Central memory CD8-positive, alpha-beta T cell (primary cell): ENCODE results near the gene TRIM15.

Experiments
- ATAC-seq: fragments of 150-1000 bp; cut with Tn5 transposase; replicated peaks from 2 replicates; pipeline ENCODE4 v1.10.0; 2022; ENCODE audit warnings: mild to moderate bottlenecking, moderate FRiP score, moderate number of reproducible peaks; ENCODE audit not compliant: poor library complexity, severe bottlenecking; ENCODE audit errors: extremely low read depth
- DNase-seq, 2 donors: peaks; one replicate each; pipeline ENCODE4 v3.0.0; 2021; ENCODE audit warnings: low spot score in 2 of 2
- H3K27ac Mint-ChIP-seq: one replicate; pipeline ENCODE4 v1.8.0; 2022; ENCODE audit warnings: low read depth, mild to moderate bottlenecking, moderate library complexity, mixed read lengths
- H3K27me3 Mint-ChIP-seq: one replicate; pipeline ENCODE4 v1.8.0; 2022; ENCODE audit warnings: mixed read lengths
- H3K36me3 Mint-ChIP-seq: one replicate; pipeline ENCODE4 v1.8.0; 2022; ENCODE audit warnings: mild to moderate bottlenecking, moderate library complexity, mixed read lengths; ENCODE audit not compliant: insufficient read depth
- H3K4me1 Mint-ChIP-seq: one replicate; pipeline ENCODE4 v1.8.0; 2022; ENCODE audit warnings: mixed read lengths
- H3K4me3 Mint-ChIP-seq: one replicate; pipeline ENCODE4 v1.8.0; 2022; ENCODE audit warnings: mild to moderate bottlenecking, moderate library complexity, mixed read lengths
- H3K9me3 Mint-ChIP-seq: one replicate; pipeline ENCODE4 v1.8.0; 2022; ENCODE audit warnings: mixed read lengths

TRIM15 gene

DNA sequence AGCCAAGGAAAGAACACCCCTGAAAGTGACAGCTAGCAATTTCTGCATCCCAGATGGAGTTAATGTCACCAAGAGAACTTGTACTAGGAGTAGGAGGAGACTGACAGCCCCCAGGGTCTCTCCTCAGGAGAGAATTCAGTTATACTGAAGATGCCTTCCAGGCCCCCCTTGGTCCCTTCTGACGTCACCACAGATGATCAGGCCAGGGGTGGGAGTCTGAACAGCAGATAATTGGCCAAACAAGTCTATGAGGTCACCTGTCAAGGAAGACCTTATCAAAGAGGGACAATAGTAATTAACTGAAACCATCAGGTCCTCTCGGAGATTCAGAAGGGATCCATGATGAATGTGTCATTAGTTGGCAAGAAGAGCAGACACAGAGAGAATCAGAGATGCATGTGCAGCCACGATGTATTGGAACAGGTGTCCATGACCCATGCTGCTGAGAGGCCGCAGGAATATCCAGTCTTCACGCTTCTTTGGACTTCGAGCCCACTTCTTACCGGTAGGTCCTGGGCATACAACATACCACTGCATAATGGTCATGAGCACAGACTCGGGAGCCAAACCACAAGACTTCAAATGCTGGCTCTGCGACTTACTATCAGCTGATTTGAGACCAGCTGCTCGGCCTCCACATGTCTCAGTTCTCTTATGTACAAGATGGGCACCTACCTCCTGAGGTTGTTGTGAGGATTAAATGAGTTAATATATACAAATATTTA lies 12.5 kb upstream of the TRIM15 start:
- Mint-ChIP-seq H3K27me3 (peaks cover 64% of the 10 kb centered on the region), H3K9me3 (no peaks in the 10 kb centered on the region), H3K27ac (peak overlapping the region; percentile 1), H3K4me1 (no peaks in the 10 kb centered on the region), H3K4me3 (no peak overlapping the region), H3K36me3 (peaks cover 1% of the 10 kb centered on the region)
- DNase-seq (no peak), ATAC-seq (no peak)

DNA sequence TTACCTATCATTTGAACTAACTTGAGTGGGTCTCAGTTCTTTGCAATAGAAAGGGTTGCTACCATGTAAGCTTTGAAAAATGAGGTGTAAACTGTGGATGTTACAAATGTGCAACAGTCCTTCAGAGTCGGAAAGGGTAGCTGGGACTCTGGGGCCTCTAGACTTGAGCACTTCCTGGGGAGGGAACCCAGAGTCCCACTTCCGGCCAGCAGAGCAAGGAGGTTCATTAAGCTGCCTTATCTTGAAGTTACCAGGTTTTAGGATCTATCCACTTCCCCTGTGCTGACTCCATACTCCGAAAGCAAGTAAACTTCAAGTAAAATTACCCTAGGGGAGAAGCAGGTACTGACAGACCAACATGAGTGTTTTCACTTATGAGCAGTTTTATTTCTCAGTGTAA lies 11.8 kb upstream of the TRIM15 start:
- Mint-ChIP-seq H3K9me3 (no peaks in the 10 kb centered on the region), H3K27ac (no peak overlapping the region), H3K36me3 (peaks cover 1% of the 10 kb centered on the region), H3K4me1 (no peaks in the 10 kb centered on the region), H3K4me3 (no peak overlapping the region), H3K27me3 (peaks cover 68% of the 10 kb centered on the region)
- DNase-seq (no peak), ATAC-seq (no peak)

DNA sequence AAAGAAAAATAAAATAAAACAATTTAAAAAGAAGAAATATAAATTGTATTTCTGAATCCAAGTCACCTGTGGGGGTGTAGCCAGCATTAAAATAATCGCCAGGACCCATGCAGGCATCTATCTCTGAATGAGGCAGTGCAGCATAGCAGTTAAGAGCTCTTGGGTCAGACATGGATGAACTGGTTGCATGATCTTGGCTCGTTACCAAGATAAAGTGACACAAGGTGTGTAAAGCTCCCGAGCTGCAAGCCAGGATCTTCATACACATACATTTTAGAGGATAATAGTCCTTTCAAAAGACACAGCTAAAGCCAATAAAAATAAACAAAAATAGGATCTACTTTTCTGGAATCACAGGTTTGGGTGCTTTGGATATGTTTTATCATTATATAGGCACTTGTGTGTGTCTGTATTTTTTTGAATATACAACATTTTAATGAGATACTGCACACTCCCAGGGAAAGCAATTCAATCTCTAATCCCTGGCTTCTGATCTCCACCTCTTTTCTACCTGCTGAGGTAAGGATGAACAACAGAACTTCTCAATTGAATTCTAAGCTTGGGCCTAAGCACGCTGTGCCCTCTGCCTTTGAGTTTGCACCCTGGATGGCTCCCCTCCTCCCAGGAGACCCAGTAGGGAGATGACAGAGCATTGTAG lies 11.2 kb upstream of the TRIM15 start:
- no peak for ATAC-seq
- no peak overlapping the region for H3K27ac Mint-ChIP-seq
- no peak for DNase-seq

DNA sequence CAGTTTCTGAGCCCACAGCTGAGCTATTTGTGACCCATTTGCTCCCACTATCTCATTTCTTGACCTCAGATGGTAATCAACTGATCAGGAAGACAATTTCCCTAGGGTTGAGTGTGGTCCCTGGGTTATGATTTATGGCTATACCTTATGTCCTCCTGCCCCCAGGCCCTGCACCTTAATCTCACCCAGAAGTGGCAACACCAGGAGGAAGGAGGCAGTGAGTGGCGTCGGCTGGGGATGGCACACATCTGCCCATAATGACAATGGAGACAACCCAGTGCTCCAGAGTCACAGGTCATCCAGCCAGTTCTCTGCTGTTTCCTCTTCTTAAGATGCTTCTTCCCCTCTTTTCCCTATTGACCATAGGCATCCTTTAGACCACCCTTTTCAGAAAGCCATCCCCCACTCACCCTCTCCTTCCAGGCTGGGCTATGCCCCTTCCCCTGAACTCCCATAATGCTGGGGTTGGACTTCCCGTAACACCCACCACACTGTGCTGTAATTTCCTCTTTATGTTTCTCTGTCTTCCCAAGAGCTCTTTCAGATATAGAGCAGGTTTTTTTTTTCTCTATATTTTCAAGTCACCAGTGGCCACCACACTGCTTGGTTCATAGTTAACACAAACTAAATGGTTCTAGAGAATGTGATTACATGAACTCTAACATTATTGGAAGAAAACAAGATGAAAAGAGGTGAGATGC lies 10.3 kb upstream of the TRIM15 start:
- Mint-ChIP-seq H3K27me3 (peaks cover 68% of the 10 kb centered on the region), H3K4me3 (no peak overlapping the region)

More for the DNA sequence above, 11.2 kb upstream of the TRIM15 start:
- Mint-ChIP-seq H3K4me3 (no peak overlapping the region), H3K4me1 (no peaks in the 10 kb centered on the region), H3K36me3 (peaks cover 1% of the 10 kb centered on the region), H3K9me3 (no peaks in the 10 kb centered on the region), H3K27me3 (peaks cover 73% of the 10 kb centered on the region)

DNA sequence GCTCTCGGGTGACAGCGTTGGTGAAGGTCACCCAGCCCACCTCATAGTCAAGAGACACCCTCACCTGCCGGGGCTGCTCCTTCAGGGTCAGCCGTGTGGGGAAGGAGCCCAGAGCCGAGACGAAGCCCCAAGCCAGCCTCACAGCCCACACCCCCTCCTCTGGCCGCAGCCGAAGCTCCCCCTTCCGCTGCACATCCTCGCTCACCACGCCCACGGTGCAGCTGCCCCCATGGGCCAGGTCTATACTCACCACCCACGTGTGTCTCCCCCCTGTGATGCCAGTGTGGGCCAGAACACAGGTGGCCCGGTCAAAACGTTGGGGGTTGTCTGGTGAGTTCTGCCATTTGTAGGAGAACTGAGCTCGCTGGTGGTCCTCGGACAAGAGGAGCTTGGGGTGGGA lies 9.3 kb upstream of the TRIM15 start:
- Mint-ChIP-seq H3K27me3 (peaks cover 73% of the 10 kb centered on the region), H3K27ac (no peak overlapping the region), H3K9me3 (no peaks in the 10 kb centered on the region), H3K36me3 (peaks cover 1% of the 10 kb centered on the region), H3K4me1 (no peaks in the 10 kb centered on the region), H3K4me3 (no peak overlapping the region)
- DNase-seq (no peak), ATAC-seq (no peak)

More for the DNA sequence above, 10.3 kb upstream of the TRIM15 start:
- Mint-ChIP-seq H3K36me3 (peaks cover 1% of the 10 kb centered on the region), H3K9me3 (no peaks in the 10 kb centered on the region), H3K27ac (no peak overlapping the region), H3K4me1 (no peaks in the 10 kb centered on the region)
- ATAC-seq (no peak), DNase-seq (no peak)

DNA sequence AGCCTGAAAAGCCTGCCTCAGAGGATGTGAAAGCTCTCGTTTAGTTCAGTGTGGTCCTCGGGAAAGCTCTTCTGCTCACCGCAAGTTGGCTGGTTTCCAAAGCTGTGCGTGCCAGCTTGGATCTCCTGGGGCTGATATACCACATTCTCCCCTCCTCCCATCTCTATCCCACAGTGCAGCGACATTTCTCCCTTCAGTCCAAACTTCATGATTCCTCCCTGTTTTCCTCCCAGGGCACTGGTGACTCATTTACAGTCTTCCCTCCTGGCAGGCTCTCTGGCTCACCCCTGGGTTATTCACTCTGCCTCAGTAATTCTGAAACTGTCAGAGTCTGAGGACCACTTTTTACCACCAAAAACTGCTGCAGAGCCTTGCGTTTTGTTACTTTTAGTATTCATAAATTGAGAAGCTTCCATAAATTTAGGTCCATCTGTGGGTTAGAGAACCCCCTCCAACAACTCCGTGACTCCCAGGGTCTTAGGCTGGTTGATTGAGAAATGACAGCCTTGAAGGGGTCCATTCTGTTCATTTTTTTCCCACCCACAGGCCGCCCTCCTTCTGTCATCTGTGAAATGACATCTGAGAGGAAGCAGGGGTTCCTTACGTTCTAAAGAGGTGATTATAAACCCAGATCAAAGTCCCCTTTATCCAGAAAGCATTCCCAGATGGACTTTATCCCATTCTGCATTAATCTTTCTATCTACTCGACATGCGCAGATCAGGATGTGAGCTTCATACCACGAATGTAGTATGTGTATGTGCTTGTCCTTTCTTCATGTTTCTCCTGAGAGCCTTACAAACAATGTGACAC lies 8.4 kb upstream of the TRIM15 start:
- no peak overlapping the region for H3K4me3 Mint-ChIP-seq
- DNase-seq (no peak), ATAC-seq (no peak)
- H3K36me3 Mint-ChIP-seq = peaks cover 1% of the 10 kb centered on the region
- H3K9me3 Mint-ChIP-seq = no peaks in the 10 kb centered on the region
- no peaks in the 10 kb centered on the region for H3K4me1 Mint-ChIP-seq
- H3K27me3 Mint-ChIP-seq = peaks cover 77% of the 10 kb centered on the region
- H3K27ac Mint-ChIP-seq = no peak overlapping the region

DNA sequence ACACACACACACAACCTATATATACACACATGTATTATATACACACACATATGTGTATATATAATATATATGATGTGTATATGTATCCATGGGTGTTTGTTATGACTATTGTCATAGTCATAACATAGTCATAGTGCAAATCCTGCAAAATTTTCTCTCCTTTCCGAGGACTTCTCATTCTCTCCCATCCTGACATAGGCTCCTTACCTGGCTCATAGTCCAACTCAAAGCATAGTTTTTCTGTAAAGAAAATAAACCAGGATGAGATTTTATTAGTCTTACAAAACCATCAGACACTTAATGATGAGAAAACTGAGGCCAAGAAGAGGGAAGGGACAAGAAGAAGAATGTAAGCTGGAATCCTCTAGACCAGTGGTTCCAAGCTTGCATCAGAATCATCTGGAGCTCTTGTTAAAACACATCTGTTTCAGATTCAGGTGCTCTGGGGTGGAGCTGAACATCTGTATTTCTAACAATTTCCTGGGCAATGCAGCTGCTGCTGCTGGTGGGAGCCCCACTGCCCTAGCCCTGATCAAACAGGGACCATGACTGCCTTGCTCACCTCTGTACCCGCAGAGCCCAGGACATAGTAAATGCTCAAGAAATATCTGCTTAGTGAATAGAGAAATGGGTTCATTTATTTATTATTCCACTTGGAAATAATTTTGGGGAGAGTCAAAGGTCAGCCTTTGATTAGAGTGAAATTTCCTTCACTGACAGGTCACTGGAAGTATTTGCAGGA lies 7.7 kb upstream of the TRIM15 start:
- no peak overlapping the region for H3K27ac Mint-ChIP-seq
- H3K27me3 Mint-ChIP-seq = peaks cover 77% of the 10 kb centered on the region
- ATAC-seq = no peak
- peaks cover 2% of the 10 kb centered on the region for H3K36me3 Mint-ChIP-seq
- no peak for DNase-seq
- H3K4me3 Mint-ChIP-seq = no peak overlapping the region
- H3K4me1 Mint-ChIP-seq = no peaks in the 10 kb centered on the region
- no peaks in the 10 kb centered on the region for H3K9me3 Mint-ChIP-seq

DNA sequence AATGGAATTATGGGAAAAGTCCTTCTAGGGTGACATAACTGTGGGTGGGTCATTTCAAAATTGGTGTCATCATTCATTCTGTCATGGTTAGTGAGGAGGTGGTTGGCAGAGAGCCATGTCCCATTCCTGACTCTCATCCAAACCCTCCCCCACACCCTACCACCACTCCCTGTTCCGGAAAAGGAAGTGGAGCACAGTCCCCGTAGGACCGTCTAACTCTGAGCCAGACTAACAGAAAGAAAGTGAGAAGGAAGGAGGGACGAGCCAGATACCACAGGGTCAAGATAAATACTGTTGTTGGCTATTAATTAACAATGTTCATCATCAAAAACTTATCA lies 7.1 kb upstream of the TRIM15 start:
- Mint-ChIP-seq H3K27me3 (peaks cover 79% of the 10 kb centered on the region), H3K27ac (no peak overlapping the region), H3K4me3 (no peak overlapping the region), H3K9me3 (no peaks in the 10 kb centered on the region), H3K4me1 (no peaks in the 10 kb centered on the region), H3K36me3 (peaks cover 2% of the 10 kb centered on the region)
- no peak for ATAC-seq
- no peak for DNase-seq

DNA sequence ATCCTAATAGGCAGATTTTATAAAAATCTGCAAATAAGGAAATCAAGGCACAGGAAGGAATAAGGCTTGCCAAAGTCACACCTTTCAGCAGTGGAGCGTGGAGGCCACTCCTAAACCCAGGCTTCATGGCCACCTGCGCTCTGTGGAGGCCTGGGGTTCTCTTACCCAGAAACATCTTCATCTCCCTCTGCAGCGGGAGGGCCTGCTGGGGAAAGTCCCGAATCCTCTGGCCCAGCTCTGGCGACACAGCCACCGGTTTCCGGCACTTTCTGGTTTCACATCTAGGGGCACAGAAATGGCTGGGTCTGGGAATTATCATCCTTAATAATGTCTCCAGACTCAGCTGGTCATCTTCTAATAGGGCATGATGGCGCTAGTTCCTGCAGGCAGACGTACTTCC lies 6.6 kb upstream of the TRIM15 start:
- ATAC-seq = no peak

DNA sequence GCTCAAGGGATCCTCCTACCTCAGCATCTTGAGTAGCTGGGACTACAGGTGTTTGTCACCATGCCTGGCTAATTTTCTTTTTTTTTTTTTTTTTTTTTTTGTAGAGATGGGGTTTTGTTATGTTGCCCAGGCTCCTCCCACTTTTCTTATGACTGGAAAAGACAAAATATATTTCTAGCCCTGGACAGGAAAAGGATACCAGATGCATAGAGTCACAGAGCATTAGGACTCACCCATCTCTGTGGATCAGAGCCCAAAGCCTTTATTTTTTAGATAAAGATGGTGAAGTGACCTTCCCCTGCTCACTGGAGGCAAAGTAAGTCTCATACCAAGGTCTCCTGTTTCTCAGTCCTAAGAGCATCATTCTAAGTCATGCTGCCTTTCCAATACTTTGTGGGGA lies 5.8 kb upstream of the TRIM15 start:
- Mint-ChIP-seq H3K27ac (no peak overlapping the region), H3K27me3 (peaks cover 87% of the 10 kb centered on the region), H3K9me3 (no peaks in the 10 kb centered on the region), H3K36me3 (peaks cover 2% of the 10 kb centered on the region), H3K4me1 (peaks cover 5% of the 10 kb centered on the region), H3K4me3 (no peak overlapping the region)
- DNase-seq (no peak), ATAC-seq (no peak)

More for the DNA sequence above, 6.6 kb upstream of the TRIM15 start:
- no peak overlapping the region for H3K27ac Mint-ChIP-seq
- no peaks in the 10 kb centered on the region for H3K4me1 Mint-ChIP-seq
- H3K27me3 Mint-ChIP-seq = peaks cover 79% of the 10 kb centered on the region
- DNase-seq = no peak
- no peaks in the 10 kb centered on the region for H3K9me3 Mint-ChIP-seq
- peaks cover 2% of the 10 kb centered on the region for H3K36me3 Mint-ChIP-seq
- H3K4me3 Mint-ChIP-seq = no peak overlapping the region

DNA sequence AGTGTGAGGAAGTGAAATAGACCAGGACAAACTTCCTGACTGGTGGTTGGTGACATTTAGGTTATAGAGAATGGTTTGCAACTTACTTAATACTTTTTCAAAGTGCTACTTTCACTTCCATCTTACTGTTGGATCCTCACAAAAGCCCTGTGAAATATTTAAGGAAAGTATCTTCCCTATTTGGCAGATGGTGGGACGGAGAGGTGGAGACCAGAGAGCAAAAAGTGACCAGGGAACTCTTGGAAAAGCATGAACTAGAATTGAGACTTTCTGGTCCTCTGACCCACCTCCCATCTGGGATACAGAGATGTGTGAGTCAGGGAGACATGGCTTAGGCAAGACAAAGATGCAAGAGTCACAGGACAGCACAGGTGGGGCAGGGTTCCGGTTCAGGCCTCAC lies 5.3 kb upstream of the TRIM15 start:
- Mint-ChIP-seq H3K27me3 (peaks cover 86% of the 10 kb centered on the region), H3K36me3 (peaks cover 2% of the 10 kb centered on the region), H3K9me3 (no peaks in the 10 kb centered on the region), H3K27ac (no peak overlapping the region), H3K4me3 (no peak overlapping the region), H3K4me1 (peaks cover 5% of the 10 kb centered on the region)
- ATAC-seq (no peak), DNase-seq (no peak)

DNA sequence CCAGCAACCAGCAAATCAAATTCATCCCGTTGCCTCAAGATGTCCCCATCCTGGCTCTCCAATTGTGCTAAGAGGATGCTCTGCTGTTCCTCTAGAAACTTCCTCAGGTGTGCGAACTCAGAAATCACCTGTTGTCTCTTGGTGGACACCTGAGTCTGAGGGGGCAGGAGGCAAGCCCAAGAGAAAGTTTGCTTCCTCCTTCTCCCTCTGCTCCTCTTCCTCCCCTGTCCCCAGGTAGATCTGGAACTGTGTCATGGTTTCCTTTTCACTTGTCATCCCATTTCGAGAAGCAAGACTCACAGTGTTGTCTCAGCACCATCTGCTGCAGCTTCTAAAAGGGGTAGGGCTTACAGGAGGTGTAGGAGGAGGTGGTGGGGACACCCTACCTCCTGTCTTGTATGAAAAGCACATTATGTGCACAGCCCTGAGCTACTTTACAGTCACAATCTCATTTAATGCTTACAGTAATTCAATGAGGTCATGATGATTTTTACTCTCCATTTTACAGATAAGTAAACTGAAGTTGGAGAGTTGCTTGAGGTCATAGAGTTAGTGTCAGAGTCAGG lies 4.8 kb upstream of the TRIM15 start:
- Mint-ChIP-seq H3K9me3 (no peaks in the 10 kb centered on the region), H3K27me3 (peaks cover 86% of the 10 kb centered on the region), H3K4me1 (peaks cover 5% of the 10 kb centered on the region), H3K36me3 (peaks cover 2% of the 10 kb centered on the region), H3K4me3 (no peak overlapping the region), H3K27ac (no peak overlapping the region)
- DNase-seq (no peak), ATAC-seq (no peak)
